ENCODE results near the gene ZBTB7B.

DNA sequence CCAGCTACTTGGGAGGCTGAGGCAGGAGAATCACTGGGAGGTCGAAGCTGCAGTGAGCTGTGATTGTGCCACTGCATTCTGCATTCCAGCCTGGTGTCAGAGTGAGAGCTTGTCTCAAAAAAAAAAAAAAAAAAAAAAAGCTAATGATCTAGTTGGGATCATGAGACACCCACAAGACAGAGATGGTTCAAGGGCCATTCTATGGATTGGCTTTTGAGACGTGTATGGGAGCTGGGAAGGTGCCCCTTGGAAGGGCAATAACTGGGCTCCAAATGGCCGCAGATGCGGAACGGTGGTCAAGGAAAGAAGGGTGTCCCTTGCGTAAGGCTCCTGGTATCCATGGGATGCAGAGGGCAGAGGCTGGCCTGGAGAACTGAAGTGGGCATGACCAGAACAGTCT lies 41.8 kb downstream of the ZBTB7B start:
- TF ChIP-seq FOXM1 (IDR thresholded peaks at IDR 0.05; ENCODE audit: borderline replicate concordance, low read depth) (no peak), ZBTB7A (IDR thresholded peaks at IDR 0.05; ENCODE audit: low read depth) (no peak), EP300 (IDR thresholded peaks at IDR 0.05; ENCODE audit: borderline replicate concordance) (no peak)
- TF ChIP-seq, protein P1, sequence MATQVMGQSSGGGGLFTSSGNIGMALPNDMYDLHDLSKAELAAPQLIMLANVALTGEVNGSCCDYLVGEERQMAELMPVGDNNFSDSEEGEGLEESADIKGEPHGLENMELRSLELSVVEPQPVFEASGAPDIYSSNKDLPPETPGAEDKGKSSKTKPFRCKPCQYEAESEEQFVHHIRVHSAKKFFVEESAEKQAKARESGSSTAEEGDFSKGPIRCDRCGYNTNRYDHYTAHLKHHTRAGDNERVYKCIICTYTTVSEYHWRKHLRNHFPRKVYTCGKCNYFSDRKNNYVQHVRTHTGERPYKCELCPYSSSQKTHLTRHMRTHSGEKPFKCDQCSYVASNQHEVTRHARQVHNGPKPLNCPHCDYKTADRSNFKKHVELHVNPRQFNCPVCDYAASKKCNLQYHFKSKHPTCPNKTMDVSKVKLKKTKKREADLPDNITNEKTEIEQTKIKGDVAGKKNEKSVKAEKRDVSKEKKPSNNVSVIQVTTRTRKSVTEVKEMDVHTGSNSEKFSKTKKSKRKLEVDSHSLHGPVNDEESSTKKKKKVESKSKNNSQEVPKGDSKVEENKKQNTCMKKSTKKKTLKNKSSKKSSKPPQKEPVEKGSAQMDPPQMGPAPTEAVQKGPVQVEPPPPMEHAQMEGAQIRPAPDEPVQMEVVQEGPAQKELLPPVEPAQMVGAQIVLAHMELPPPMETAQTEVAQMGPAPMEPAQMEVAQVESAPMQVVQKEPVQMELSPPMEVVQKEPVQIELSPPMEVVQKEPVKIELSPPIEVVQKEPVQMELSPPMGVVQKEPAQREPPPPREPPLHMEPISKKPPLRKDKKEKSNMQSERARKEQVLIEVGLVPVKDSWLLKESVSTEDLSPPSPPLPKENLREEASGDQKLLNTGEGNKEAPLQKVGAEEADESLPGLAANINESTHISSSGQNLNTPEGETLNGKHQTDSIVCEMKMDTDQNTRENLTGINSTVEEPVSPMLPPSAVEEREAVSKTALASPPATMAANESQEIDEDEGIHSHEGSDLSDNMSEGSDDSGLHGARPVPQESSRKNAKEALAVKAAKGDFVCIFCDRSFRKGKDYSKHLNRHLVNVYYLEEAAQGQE (IDR thresholded peaks at IDR 0.05; ENCODE audit: low read depth) = no peak
- TF ChIP-seq, protein P2, sequence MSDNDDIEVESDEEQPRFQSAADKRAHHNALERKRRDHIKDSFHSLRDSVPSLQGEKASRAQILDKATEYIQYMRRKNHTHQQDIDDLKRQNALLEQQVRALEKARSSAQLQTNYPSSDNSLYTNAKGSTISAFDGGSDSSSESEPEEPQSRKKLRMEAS (IDR thresholded peaks at IDR 0.05) = no peak
- TF ChIP-seq, protein P3, sequence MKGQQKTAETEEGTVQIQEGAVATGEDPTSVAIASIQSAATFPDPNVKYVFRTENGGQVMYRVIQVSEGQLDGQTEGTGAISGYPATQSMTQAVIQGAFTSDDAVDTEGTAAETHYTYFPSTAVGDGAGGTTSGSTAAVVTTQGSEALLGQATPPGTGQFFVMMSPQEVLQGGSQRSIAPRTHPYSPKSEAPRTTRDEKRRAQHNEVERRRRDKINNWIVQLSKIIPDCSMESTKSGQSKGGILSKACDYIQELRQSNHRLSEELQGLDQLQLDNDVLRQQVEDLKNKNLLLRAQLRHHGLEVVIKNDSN (IDR thresholded peaks at IDR 0.05) = no peak

Data from Ishikawa (cell line).